ENCODE measurements around the gene SEMA7A.
A peak's percentile ranks its signal among the peaks of the same experiment; 100 is the strongest.
"Not testable (repeated sequence)": the region's sequence is repeated elsewhere in the genome, so short reads cannot be mapped to it uniquely, and the experiment has no call there.

The SEMA7A gene

GRCh38 chr15:74369084-74369745 lies 64.5 kb downstream of the SEMA7A start:
- DNase-seq, result no peak

GRCh38 chr15:74368121-74368520 lies 65.6 kb downstream of the SEMA7A start:
- no peak for DNase-seq

- DNase-seq, result no peak
Measured at GRCh38 chr15:74367296-74367854, 66.4 kb downstream of the SEMA7A start, which contains the start of gene CYP11A1. CYP11A1 (minus strand) TSS chr15:74367646; CDS start chr15:74367585, 61 bp downstream.

- DNase-seq, result peak in 1 of 2 donors; percentile 32
Measured at GRCh38 chr15:74365598-74366445, 67.9 kb downstream of the SEMA7A start.

- DNase-seq, result no peak
Measured at GRCh38 chr15:74364936-74365597, 68.7 kb downstream of the SEMA7A start.

GRCh38 chr15:74362482-74362881 lies 71.3 kb downstream of the SEMA7A start:
- DNase-seq, result no peak

- DNase-seq, result not testable (repeated sequence)
Measured at GRCh38 chr15:74360855-74361254, 72.9 kb downstream of the SEMA7A start.

- DNase-seq, result not testable (repeated sequence)
Measured at GRCh38 chr15:74359376-74359775, 74.4 kb downstream of the SEMA7A start.

Data from stimulated activated CD4-positive, alpha-beta T cell treated with anti-CD3 and anti-CD28 coated beads, Interleukin-2, amount 100 ng/mL, for 24 hours (primary cell).